HG03025 (cell line): Measurements from ENCODE around the gene TMEM214.

Experiments used
- ATAC-seq: cut with Tn5 transposase; IDR thresholded peaks from one replicate; pipeline ENCODE4 v1.9.1; 2021; ENCODE audit warnings: mild to moderate bottlenecking, moderate library complexity; ENCODE audit not compliant: unreplicated experiment, low FRiP score

The TMEM214 gene

GRCh38 chr2:27038631-27039339 is 6.0 kb downstream of the TMEM214 start:
- ATAC-seq: no peak

- no peak for ATAC-seq
Observed at GRCh38 chr2:27039426-27039825, 6.7 kb downstream of the TMEM214 start.

GRCh38 chr2:27039871-27040270 is 7.1 kb downstream of the TMEM214 start:
- no peak for ATAC-seq

GRCh38 chr2:27040282-27040681 is 7.5 kb downstream of the TMEM214 start:
- ATAC-seq: no peak

- no peak for ATAC-seq
Observed at GRCh38 chr2:27041752-27042151, 9.0 kb downstream of the TMEM214 start.

- no peak for ATAC-seq
Observed at GRCh38 chr2:27042159-27042661, 9.4 kb downstream of the TMEM214 start.

GRCh38 chr2:27042985-27043634 is 10.3 kb downstream of the TMEM214 start:
- no peak for ATAC-seq

GRCh38 chr2:27049422-27050280 is 16.9 kb downstream of the TMEM214 start:
- ATAC-seq: peak; percentile 10

GRCh38 chr2:27050281-27050995 is 17.7 kb downstream of the TMEM214 start:
- ATAC-seq: peak; percentile 40

- ATAC-seq: peak; percentile 60
Observed at GRCh38 chr2:27050996-27051901, 18.5 kb downstream of the TMEM214 start, which contains the start of gene AGBL5. AGBL5 (plus strand) TSS chr2:27051668; CDS start chr2:27052959, 1,291 bp downstream.

GRCh38 chr2:27051902-27052645 is 19.3 kb downstream of the TMEM214 start:
- ATAC-seq: no peak

GRCh38 chr2:27053321-27053720 is 20.6 kb downstream of the TMEM214 start:
- no peak for ATAC-seq

- no peak for ATAC-seq
Observed at GRCh38 chr2:27053776-27054175, 21.0 kb downstream of the TMEM214 start.

GRCh38 chr2:27054721-27055120 is 22.0 kb downstream of the TMEM214 start:
- no peak for ATAC-seq

- ATAC-seq: no peak
Observed at GRCh38 chr2:27057184-27057583, 24.4 kb downstream of the TMEM214 start.

- no peak for ATAC-seq
Observed at GRCh38 chr2:27058210-27058609, 25.4 kb downstream of the TMEM214 start.

GRCh38 chr2:27059141-27059820 is 26.5 kb downstream of the TMEM214 start:
- ATAC-seq: no peak

GRCh38 chr2:27060323-27060722 is 27.6 kb downstream of the TMEM214 start:
- ATAC-seq: no peak
